IMR-90 (cell line): ENCODE results near the gene AFDN. TPM values are rescaled to one million over a fixed set of nuclear protein-coding genes. Genes with fewer than 3 reads are reported as not detected.

Experiments used
- ATAC-seq: fragments of 200-7000 bp; cut with Tn5 transposase; 2 replicates; pipeline ENCODE4 v1.9.1; 2020; ENCODE audit warnings: low read depth, mild to moderate bottlenecking, moderate library complexity
- BruUV-seq: library from RNA; stranded (reverse); fragments of 400-500 nt; replicated peaks from 2 replicates; lab custom pipeline; 2021; lab: Mats Ljungman, UMichigan
- CTCF ChIA-PET: fragments of 300-600 bp; formaldehyde crosslinking; extraction: SDS; loops from one replicate; lab custom pipeline; 2021; ENCODE audit warnings: antibody characterized with exemption; lab: Yijun Ruan, JAX
- POLR2A ChIA-PET: fragments of 300-600 bp; sonication (Branson Sonifier 250); formaldehyde crosslinking; loops from one replicate; lab custom pipeline; 2022; ENCODE audit warnings: antibody characterized with exemption; ENCODE audit not compliant: unreplicated experiment; lab: Charles Lee
- DNase-seq: peaks from one replicate; pipeline ENCODE4 v3.0.0; 2013
- H2AFZ ChIP-seq: replicated peaks from 2 replicates; pipeline ENCODE3; 2013; ENCODE audit warnings: low read length, mild to moderate bottlenecking; ENCODE audit not compliant: poor library complexity
- H2AK5ac ChIP-seq: 2 replicates; pipeline ENCODE4 v1.6.1; 2013; ENCODE audit warnings: low read depth, low read length, inconsistent platforms
- H2AK9ac ChIP-seq: replicated peaks from 2 replicates; pipeline ENCODE3; 2013; ENCODE audit warnings: mild to moderate bottlenecking, low read depth, low read length, moderate library complexity; ENCODE audit not compliant: poor library complexity
- H2BK120ac ChIP-seq: 2 replicates; pipeline ENCODE4 v1.6.1; 2013; ENCODE audit warnings: low read depth, low read length, inconsistent platforms
- H2BK15ac ChIP-seq: 3 replicates; pipeline ENCODE4 v1.6.1; 2013; ENCODE audit warnings: low read depth, low read length, inconsistent platforms
- H2BK20ac ChIP-seq: 2 replicates; pipeline ENCODE4 v1.6.1; 2013; ENCODE audit warnings: low read depth, mild to moderate bottlenecking, inconsistent platforms, low read length, moderate library complexity
- H2BK5ac ChIP-seq: 2 replicates; pipeline ENCODE4 v1.6.1; 2013; ENCODE audit warnings: mild to moderate bottlenecking, low read depth, low read length, inconsistent platforms; ENCODE audit not compliant: poor library complexity, severe bottlenecking
- H3K14ac ChIP-seq: replicated peaks from 2 replicates; pipeline ENCODE4 v1.6.1; 2013; ENCODE audit warnings: low read depth, low read length, inconsistent platforms
- H3K18ac ChIP-seq: 2 replicates; pipeline ENCODE4 v1.6.1; 2013; ENCODE audit warnings: low read depth, low read length, control low read depth
- H3K23ac ChIP-seq: 2 replicates; pipeline ENCODE4 v1.6.1; 2013; ENCODE audit warnings: low read depth, low read length, inconsistent platforms
- H3K27ac ChIP-seq: 2 replicates; pipeline ENCODE4 v1.5.1; 2013; ENCODE audit warnings: mild to moderate bottlenecking, control low read depth, low read length; ENCODE audit not compliant: insufficient read depth
- H3K27me3 ChIP-seq: 2 replicates; pipeline ENCODE4 v1.6.1; 2013; ENCODE audit warnings: low read length; ENCODE audit not compliant: control insufficient read depth, insufficient read depth
- H3K36me3 ChIP-seq: 2 replicates; pipeline ENCODE4 v1.6.1; 2013; ENCODE audit warnings: low read length, mixed read lengths; ENCODE audit not compliant: control insufficient read depth, insufficient read depth
- H3K4ac ChIP-seq: 2 replicates; pipeline ENCODE4 v1.6.1; 2013; ENCODE audit warnings: low read depth, low read length, inconsistent platforms
- H3K4me1 ChIP-seq: 2 replicates; pipeline ENCODE4 v1.6.1; 2013; ENCODE audit warnings: low read length, mixed read lengths; ENCODE audit not compliant: control insufficient read depth, insufficient read depth
- H3K4me2 ChIP-seq: 2 replicates; pipeline ENCODE4 v1.6.1; 2013; ENCODE audit warnings: low read depth, mild to moderate bottlenecking, control low read depth, low read length, moderate library complexity
- H3K4me3 ChIP-seq: 2 replicates; pipeline ENCODE4 v1.5.1; 2013; ENCODE audit warnings: low read depth, mild to moderate bottlenecking, control low read depth, low read length, moderate library complexity; ENCODE audit not compliant: insufficient read depth
- H3K56ac ChIP-seq: 2 replicates; pipeline ENCODE4 v1.6.1; 2013; ENCODE audit warnings: low read length, inconsistent platforms; ENCODE audit not compliant: insufficient read depth; ENCODE audit errors: extremely low read depth
- H3K79me1 ChIP-seq, 2 experiments: 2 replicates each; pipeline ENCODE4 v1.6.1; 2013; ENCODE audit warnings: low read length in 2 of 2, inconsistent platforms in 1 of 2, low read depth in 1 of 2
- H3K9ac ChIP-seq: 2 replicates; pipeline ENCODE4 v1.6.1; 2013; ENCODE audit warnings: low read depth, low read length, control low read depth
- H3K9me1 ChIP-seq: 2 replicates; pipeline ENCODE4 v1.6.1; 2013; ENCODE audit warnings: low read length, inconsistent platforms; ENCODE audit not compliant: insufficient read depth
- H3K9me3 ChIP-seq: 2 replicates; pipeline ENCODE4 v1.6.1; 2013; ENCODE audit warnings: low read length; ENCODE audit not compliant: control insufficient read depth, insufficient read depth
- H4K20me1 ChIP-seq: 2 replicates; pipeline ENCODE4 v1.6.1; 2013; ENCODE audit warnings: low read length, inconsistent platforms; ENCODE audit not compliant: insufficient read depth
- H4K5ac ChIP-seq: 2 replicates; pipeline ENCODE4 v1.6.1; 2013; ENCODE audit warnings: mild to moderate bottlenecking, low read depth, low read length, control low read depth
- H4K8ac ChIP-seq, 2 experiments: 2 replicates each; pipeline ENCODE4 v1.6.1; 2013; ENCODE audit warnings: low read depth in 2 of 2, low read length in 2 of 2, control low read depth in 1 of 2, inconsistent platforms in 1 of 2
- H4K91ac ChIP-seq: 2 replicates; pipeline ENCODE4 v1.6.1; 2013; ENCODE audit warnings: low read depth, low read length, inconsistent platforms; ENCODE audit not compliant: insufficient read depth
- BHLHE40 ChIP-seq: fragments of 150-350 bp; IDR thresholded peaks from 2 replicates; pipeline ENCODE4 v1.6.1; 2016; ENCODE audit warnings: mild to moderate bottlenecking, low read depth, low read length
- CEBPB ChIP-seq: IDR thresholded peaks from 2 replicates; pipeline ENCODE4 v1.6.1; 2012; ENCODE audit warnings: low read depth, low read length, improper control_type of control experiment
- CHD1 ChIP-seq: IDR thresholded peaks from 2 replicates; pipeline ENCODE4 v1.6.1; 2012; ENCODE audit warnings: low read depth, low read length, improper control_type of control experiment
- CTCF ChIP-seq: conservative IDR thresholded peaks from 2 replicates; pipeline ENCODE4 v1.5.1; 2012; ENCODE audit warnings: mild to moderate bottlenecking, low read depth, low read length, improper control_type of control experiment
- FOS ChIP-seq: fragments of 150-350 bp; IDR thresholded peaks from 2 replicates; pipeline ENCODE4 v1.6.1; 2016; ENCODE audit warnings: low read depth, low read length
- MAFK ChIP-seq: IDR thresholded peaks from 2 replicates; pipeline ENCODE4 v1.6.1; 2012; ENCODE audit warnings: low read depth, low read length, improper control_type of control experiment
- NFE2L2 ChIP-seq: fragments of 150-350 bp; IDR thresholded peaks from 2 replicates; pipeline ENCODE4 v1.6.1; 2016; ENCODE audit warnings: low read depth, mild to moderate bottlenecking, low read length
- POLR2A ChIP-seq: IDR thresholded peaks from 2 replicates; pipeline ENCODE4 v1.6.1; 2012; ENCODE audit warnings: mild to moderate bottlenecking, low read depth, low read length
- RAD21 ChIP-seq: IDR thresholded peaks from 2 replicates; pipeline ENCODE4 v1.6.1; 2012; ENCODE audit warnings: low read length, improper control_type of control experiment
- RFX5 ChIP-seq: IDR thresholded peaks from 2 replicates; pipeline ENCODE4 v1.8.0; 2012; ENCODE audit warnings: low read depth, mild to moderate bottlenecking, low read length, moderate library complexity
- SMC3 ChIP-seq: fragments of 150-350 bp; IDR thresholded peaks from 2 replicates; pipeline ENCODE4 v1.6.1; 2016; ENCODE audit warnings: low read depth, mild to moderate bottlenecking, antibody characterized with exemption, low read length, moderate library complexity
- USF2 ChIP-seq: fragments of 150-350 bp; IDR thresholded peaks from 2 replicates; pipeline ENCODE4 v1.6.1; 2017; ENCODE audit warnings: mild to moderate bottlenecking, antibody characterized with exemption, low read length, low read depth
- WGBS, 2 experiments: methylation state at CpG; one replicate each; pipeline versions ENCODE4 v1.1.5 to v1.1.7; 2013; ENCODE audit warnings: missing lambda C conversion rate in 2 of 2; ENCODE audit not compliant: insufficient read length in 1 of 2; ENCODE audit errors: extremely low coverage in 2 of 2; 5-methylcytosine and 5-hydroxymethylcytosine counted together
- dilution Hi-C: fragments of 300-500 bp; cut with HindIII; formaldehyde crosslinking; loops from one replicate; pipeline ENCODE4 v1.14.3; 2018; ENCODE audit warnings: low sequenced_read_pairs; ENCODE audit not compliant: unreplicated experiment
- in situ Hi-C: fragments of 300-500 bp; cut with MboI; formaldehyde crosslinking; loops from 3 replicates; pipeline ENCODE4 v1.14.3; 2019; ENCODE audit warnings: low sequenced_read_pairs, inconsistent platforms, mixed read lengths
- intact Hi-C: fragments of 100-400 bp; cut with micrococcal nuclease; formaldehyde crosslinking; loops from 2 replicates; pipeline ENCODE4 v1.10.0; 2022
- polyA plus RNA-seq, 3 experiments: library from polyadenylated mRNA; depleted of rRNA; stranded (reverse); fragments of >200 nt; gene quantifications; 2 replicates each; pipeline ENCODE4 v1.2.3, GENCODE V29; 2012; ENCODE audit warnings: low replicate concordance in 1 of 3
- total RNA-seq: library from RNA; depleted of rRNA; stranded (reverse); fragments of >200 nt; gene quantifications from 2 replicates; pipeline ENCODE4 v1.2.3, GENCODE V29; 2012

AFDN gene
- total and polyA plus RNA-seq, 2 of the 4 experiments (the other 2 are of a cell fraction): 11.6 to 20.8 TPM

- ChIA-PET POLR2A (no interaction called here), CTCF (no interaction called here)
- no peaks in the 10 kb centered on the region for H3K4me1 ChIP-seq
- H3K36me3 ChIP-seq: no peaks in the 10 kb centered on the region
- no CpG with 5 or more reads among the region's 6 CpGs for WGBS, 2 experiments
- no peak overlapping the region for H3K9ac ChIP-seq
- no peak for TF ChIP-seq POLR2A
- TF ChIP-seq BHLHE40: no peak
- no peak for TF ChIP-seq CHD1
- TF ChIP-seq RFX5: no peak
- TF ChIP-seq SMC3: no peak
- TF ChIP-seq USF2: no peak
- no peak for TF ChIP-seq NFE2L2
- TF ChIP-seq RAD21: no peak
- TF ChIP-seq CTCF: no peak
- no peak for TF ChIP-seq MAFK
- TF ChIP-seq CEBPB: no peak
- no peak for TF ChIP-seq FOS
- H3K18ac ChIP-seq: no peak overlapping the region
- H3K23ac ChIP-seq: no peak overlapping the region
- no peak overlapping the region for H4K8ac ChIP-seq
- no peak overlapping the region for H3K4me3 ChIP-seq
- no peak overlapping the region for H2AK9ac ChIP-seq
- H3K27me3 ChIP-seq: peaks cover 5% of the 10 kb centered on the region
- dilution Hi-C loops (no loop called here), in situ Hi-C loops (no loop called here), intact Hi-C loops (loop anchor here (2.0 kb wide), 1 partner anchor 83 kb away; no protein-coding TSS in a partner anchor)
- H3K79me1 ChIP-seq: no peaks in the 10 kb centered on the region
- 0 out of 2 replicates have a peak, but pooled peaks cover 3% of the 10 kb centered on the region for H3K9me1 ChIP-seq
- H2AFZ ChIP-seq: no peak overlapping the region
- H4K91ac ChIP-seq: no peak overlapping the region
- no peak for DNase-seq
- H4K20me1 ChIP-seq: no peaks in the 10 kb centered on the region
- no peak for ATAC-seq
- H2AK5ac ChIP-seq: no peak overlapping the region
- no peak overlapping the region for H2BK120ac ChIP-seq
- no peak overlapping the region for H3K14ac ChIP-seq
- no TSS peak for BruUV-seq
- H3K9me3 ChIP-seq: no peaks in the 10 kb centered on the region; the same call in 1 of the 2 replicates
- no peak overlapping the region for H4K5ac ChIP-seq
- H3K4ac ChIP-seq: no peak overlapping the region
- no peak overlapping the region for H3K4me2 ChIP-seq
- H3K27ac ChIP-seq: no peak overlapping the region
- H2BK20ac ChIP-seq: no peak overlapping the region
- no peak overlapping the region for H2BK5ac ChIP-seq
- H3K56ac ChIP-seq: no peak overlapping the region
- no peak overlapping the region for H2BK15ac ChIP-seq
These were observed 179.1 kb downstream of the AFDN start for GRCh38 chr6:168005796-168006195.
